HepG2 (cell line): ENCODE measurements around the gene SMAP1. TPM values are rescaled to one million over a fixed set of nuclear protein-coding genes. Genes with fewer than 3 reads are reported as not detected.

ENCODE experiments used
- AKNA ChIP-seq: sonication (generic); formaldehyde crosslinking; IDR thresholded peaks from 2 replicates; pipeline ENCODE4 v1.4.0; 2020; ENCODE audit warnings: missing genetic modification reagents, borderline replicate concordance
- BHLHE40 ChIP-seq: IDR thresholded peaks from 2 replicates; pipeline ENCODE4 v1.6.1; 2011; ENCODE audit warnings: low read length, improper control_type of control experiment
- NAIF1 ChIP-seq: sonication (generic); formaldehyde crosslinking; IDR thresholded peaks from 2 replicates; pipeline ENCODE4 v1.5.0; 2020; ENCODE audit warnings: mild to moderate bottlenecking, missing genetic modification reagents, borderline replicate concordance
- NCOA1 ChIP-seq: sonication (generic); formaldehyde crosslinking; IDR thresholded peaks from 2 replicates; pipeline ENCODE4 v1.9.0; 2021; ENCODE audit warnings: missing genetic modification reagents
- NRL ChIP-seq: sonication (generic); formaldehyde crosslinking; IDR thresholded peaks from 2 replicates; pipeline ENCODE4 v1.5.0; 2020; ENCODE audit warnings: missing genetic modification reagents, mild to moderate bottlenecking, moderate library complexity, borderline replicate concordance
- SMARCC2 ChIP-seq: fragments of 450-650 bp; IDR thresholded peaks from 2 replicates; pipeline ENCODE4 v1.6.1; 2017; ENCODE audit warnings: antibody characterized with exemption, mild to moderate bottlenecking
- SOX5 ChIP-seq: IDR thresholded peaks from 2 replicates; pipeline ENCODE4 v1.6.1; 2016; ENCODE audit warnings: borderline replicate concordance
- SYNCRIP ChIP-seq: fragments of 200-400 bp; formaldehyde crosslinking; IDR thresholded peaks from 2 replicates; pipeline ENCODE4 v1.6.1; 2018; ENCODE audit warnings: mild to moderate bottlenecking, low read depth, low read length; ENCODE audit not compliant: insufficient read depth
- TMF1 ChIP-seq: sonication (generic); formaldehyde crosslinking; IDR thresholded peaks from 2 replicates; pipeline ENCODE4 v1.8.1; 2022; ENCODE audit warnings: low read depth, missing genetic modification reagents
- ZC3H13 ChIP-seq: sonication (generic); formaldehyde crosslinking; IDR thresholded peaks from 2 replicates; pipeline ENCODE4 v1.8.1; 2023; ENCODE audit warnings: mild to moderate bottlenecking, missing genetic modification reagents, moderate library complexity
- ZNF207 ChIP-seq: fragments of 450-650 bp; IDR thresholded peaks from 2 replicates; pipeline ENCODE4 v1.6.1; 2016; ENCODE audit warnings: antibody characterized with exemption, borderline replicate concordance
- ZNF354B ChIP-seq: sonication (generic); formaldehyde crosslinking; IDR thresholded peaks from 2 replicates; pipeline ENCODE4 v1.8.0; 2022; ENCODE audit warnings: mild to moderate bottlenecking, missing genetic modification reagents
- ZNF552 ChIP-seq: sonication (generic); formaldehyde crosslinking; IDR thresholded peaks from 2 replicates; pipeline ENCODE4 v1.9.0; 2022; ENCODE audit warnings: missing genetic modification reagents, mild to moderate bottlenecking, borderline replicate concordance
- ZNF652 ChIP-seq: IDR thresholded peaks from 2 replicates; pipeline ENCODE4 v1.6.1; 2016; ENCODE audit warnings: low read depth, borderline replicate concordance
- ZSCAN22 ChIP-seq: sonication (generic); formaldehyde crosslinking; IDR thresholded peaks from 2 replicates; pipeline ENCODE4 v1.4.0; 2020; ENCODE audit warnings: mild to moderate bottlenecking, missing genetic modification reagents
- polyA plus RNA-seq, 8 experiments: library from polyadenylated mRNA; depleted of rRNA in 3 of 8; stranded (reverse) in 7 of 8; unstranded in 1 of 8; fragments of >200 nt; fragmentation: Illumina TruSeq in 4 of 8; extraction: Trizol in 4 of 8; gene quantifications; 2 replicates each; pipeline versions ENCODE4 v1.2.1 to v1.2.3, GENCODE V29; 2011 to 2016; ENCODE audit warnings: low read depth in 4 of 8, missing spikeins in 1 of 8, mixed read lengths in 1 of 8; ENCODE audit not compliant: insufficient read depth in 1 of 8
- total RNA-seq, 5 experiments: library from RNA; depleted of rRNA; stranded (reverse); fragments of >200 nt; fragmentation: Illumina TruSeq; extraction: Trizol; gene quantifications; 2 replicates each; pipeline ENCODE4 v1.2.3, GENCODE V29; 2016; ENCODE audit warnings: low read depth in 1 of 5
- TF ChIP-seq, protein P1 (sequence below): sonication (generic); formaldehyde crosslinking; IDR thresholded peaks from 2 replicates; pipeline ENCODE4 v1.4.0; 2020; ENCODE audit warnings: mild to moderate bottlenecking, missing genetic modification reagents, borderline replicate concordance
- TF ChIP-seq, protein P2 (sequence below): sonication (generic); formaldehyde crosslinking; IDR thresholded peaks from 2 replicates; pipeline ENCODE4 v1.4.0; 2020; ENCODE audit warnings: mild to moderate bottlenecking, missing genetic modification reagents
- TF ChIP-seq, protein P3 (sequence below): IDR thresholded peaks from 2 replicates; pipeline ENCODE4 v1.6.1; 2018; ENCODE audit warnings: missing genetic modification reagents

Gene SMAP1
- total and polyA plus RNA-seq, 2 of the 13 experiments (the other 11 are each of a cell fraction or from before 2014, with no cell fraction given): 13.4 to 17.8 TPM

DNA sequence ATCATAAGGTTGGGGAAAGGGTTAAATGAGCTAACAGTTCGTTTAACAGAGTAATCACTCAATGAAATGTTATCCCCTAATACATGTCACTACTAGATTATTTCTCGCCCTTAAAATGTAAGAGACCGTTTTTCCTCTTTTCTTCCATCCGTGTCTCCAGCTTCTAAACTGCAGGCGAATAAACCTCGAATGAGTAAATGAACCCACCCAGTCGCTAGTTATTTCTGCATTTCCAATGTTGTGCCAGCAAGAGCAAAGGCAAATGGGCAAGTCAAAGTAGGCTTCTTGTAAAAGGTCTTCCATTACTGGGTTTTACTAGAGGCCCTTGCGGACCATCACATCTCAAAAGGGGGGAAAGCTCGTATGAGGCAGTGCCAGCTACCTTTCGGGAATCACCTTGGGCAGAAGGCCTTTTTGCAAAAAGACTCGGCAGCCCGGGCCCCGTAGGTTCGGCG lies 400 bp upstream of the SMAP1 start (continued):
- TF ChIP-seq, protein P1, sequence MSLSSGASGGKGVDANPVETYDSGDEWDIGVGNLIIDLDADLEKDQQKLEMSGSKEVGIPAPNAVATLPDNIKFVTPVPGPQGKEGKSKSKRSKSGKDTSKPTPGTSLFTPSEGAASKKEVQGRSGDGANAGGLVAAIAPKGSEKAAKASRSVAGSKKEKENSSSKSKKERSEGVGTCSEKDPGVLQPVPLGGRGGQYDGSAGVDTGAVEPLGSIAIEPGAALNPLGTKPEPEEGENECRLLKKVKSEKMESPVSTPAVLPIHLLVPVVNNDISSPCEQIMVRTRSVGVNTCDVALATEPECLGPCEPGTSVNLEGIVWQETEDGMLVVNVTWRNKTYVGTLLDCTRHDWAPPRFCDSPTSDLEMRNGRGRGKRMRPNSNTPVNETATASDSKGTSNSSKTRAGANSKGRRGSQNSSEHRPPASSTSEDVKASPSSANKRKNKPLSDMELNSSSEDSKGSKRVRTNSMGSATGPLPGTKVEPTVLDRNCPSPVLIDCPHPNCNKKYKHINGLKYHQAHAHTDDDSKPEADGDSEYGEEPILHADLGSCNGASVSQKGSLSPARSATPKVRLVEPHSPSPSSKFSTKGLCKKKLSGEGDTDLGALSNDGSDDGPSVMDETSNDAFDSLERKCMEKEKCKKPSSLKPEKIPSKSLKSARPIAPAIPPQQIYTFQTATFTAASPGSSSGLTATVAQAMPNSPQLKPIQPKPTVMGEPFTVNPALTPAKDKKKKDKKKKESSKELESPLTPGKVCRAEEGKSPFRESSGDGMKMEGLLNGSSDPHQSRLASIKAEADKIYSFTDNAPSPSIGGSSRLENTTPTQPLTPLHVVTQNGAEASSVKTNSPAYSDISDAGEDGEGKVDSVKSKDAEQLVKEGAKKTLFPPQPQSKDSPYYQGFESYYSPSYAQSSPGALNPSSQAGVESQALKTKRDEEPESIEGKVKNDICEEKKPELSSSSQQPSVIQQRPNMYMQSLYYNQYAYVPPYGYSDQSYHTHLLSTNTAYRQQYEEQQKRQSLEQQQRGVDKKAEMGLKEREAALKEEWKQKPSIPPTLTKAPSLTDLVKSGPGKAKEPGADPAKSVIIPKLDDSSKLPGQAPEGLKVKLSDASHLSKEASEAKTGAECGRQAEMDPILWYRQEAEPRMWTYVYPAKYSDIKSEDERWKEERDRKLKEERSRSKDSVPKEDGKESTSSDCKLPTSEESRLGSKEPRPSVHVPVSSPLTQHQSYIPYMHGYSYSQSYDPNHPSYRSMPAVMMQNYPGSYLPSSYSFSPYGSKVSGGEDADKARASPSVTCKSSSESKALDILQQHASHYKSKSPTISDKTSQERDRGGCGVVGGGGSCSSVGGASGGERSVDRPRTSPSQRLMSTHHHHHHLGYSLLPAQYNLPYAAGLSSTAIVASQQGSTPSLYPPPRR (CRISPR knock-in tag): no peak
- no peak for TF ChIP-seq SYNCRIP
- 0 out of 2 replicates have a peak, but pooled peaks have one; percentile 43 for TF ChIP-seq NAIF1
- TF ChIP-seq SOX5: no peak
- TF ChIP-seq ZC3H13: no peak
- TF ChIP-seq, protein P2, sequence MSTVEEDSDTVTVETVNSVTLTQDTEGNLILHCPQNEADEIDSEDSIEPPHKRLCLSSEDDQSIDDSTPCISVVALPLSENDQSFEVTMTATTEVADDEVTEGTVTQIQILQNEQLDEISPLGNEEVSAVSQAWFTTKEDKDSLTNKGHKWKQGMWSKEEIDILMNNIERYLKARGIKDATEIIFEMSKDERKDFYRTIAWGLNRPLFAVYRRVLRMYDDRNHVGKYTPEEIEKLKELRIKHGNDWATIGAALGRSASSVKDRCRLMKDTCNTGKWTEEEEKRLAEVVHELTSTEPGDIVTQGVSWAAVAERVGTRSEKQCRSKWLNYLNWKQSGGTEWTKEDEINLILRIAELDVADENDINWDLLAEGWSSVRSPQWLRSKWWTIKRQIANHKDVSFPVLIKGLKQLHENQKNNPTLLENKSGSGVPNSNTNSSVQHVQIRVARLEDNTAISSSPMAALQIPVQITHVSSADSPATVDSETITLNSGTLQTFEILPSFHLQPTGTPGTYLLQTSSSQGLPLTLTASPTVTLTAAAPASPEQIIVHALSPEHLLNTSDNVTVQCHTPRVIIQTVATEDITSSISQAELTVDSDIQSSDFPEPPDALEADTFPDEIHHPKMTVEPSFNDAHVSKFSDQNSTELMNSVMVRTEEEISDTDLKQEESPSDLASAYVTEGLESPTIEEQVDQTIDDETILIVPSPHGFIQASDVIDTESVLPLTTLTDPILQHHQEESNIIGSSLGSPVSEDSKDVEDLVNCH: no peak
- no peak for TF ChIP-seq TMF1 (CRISPR knock-in tag)
- no peak for TF ChIP-seq ZNF552 (CRISPR knock-in tag)
- no peak for TF ChIP-seq NRL (CRISPR knock-in tag)
- TF ChIP-seq AKNA: no peak
- TF ChIP-seq BHLHE40: no peak
- peak; percentile 78 for TF ChIP-seq ZNF652
- TF ChIP-seq, protein P3, sequence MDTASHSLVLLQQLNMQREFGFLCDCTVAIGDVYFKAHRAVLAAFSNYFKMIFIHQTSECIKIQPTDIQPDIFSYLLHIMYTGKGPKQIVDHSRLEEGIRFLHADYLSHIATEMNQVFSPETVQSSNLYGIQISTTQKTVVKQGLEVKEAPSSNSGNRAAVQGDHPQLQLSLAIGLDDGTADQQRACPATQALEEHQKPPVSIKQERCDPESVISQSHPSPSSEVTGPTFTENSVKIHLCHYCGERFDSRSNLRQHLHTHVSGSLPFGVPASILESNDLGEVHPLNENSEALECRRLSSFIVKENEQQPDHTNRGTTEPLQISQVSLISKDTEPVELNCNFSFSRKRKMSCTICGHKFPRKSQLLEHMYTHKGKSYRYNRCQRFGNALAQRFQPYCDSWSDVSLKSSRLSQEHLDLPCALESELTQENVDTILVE (CRISPR knock-in tag): no peak
- no peak for TF ChIP-seq SMARCC2
- no peak for TF ChIP-seq ZNF354B (CRISPR knock-in tag)
- TF ChIP-seq ZSCAN22: no peak
- no peak for TF ChIP-seq ZNF207
- TF ChIP-seq NCOA1 (CRISPR knock-in tag): 0 out of 2 replicates have a peak, but pooled peaks have one; percentile 9
